GM21825 (cell line): Measurements from ENCODE around the gene TDO2.
"Not testable (repeated sequence)": the region's sequence is repeated elsewhere in the genome, so short reads cannot be mapped to it uniquely, and the experiment has no call there.

Source experiments
- ATAC-seq: cut with Tn5 transposase; IDR thresholded peaks from one replicate; pipeline ENCODE4 v1.9.1; 2021; ENCODE audit warnings: mild to moderate bottlenecking, moderate library complexity; ENCODE audit not compliant: unreplicated experiment

The TDO2 gene

GRCh38 chr4:155903453-155903852 is at the start of gene TDO2:
TDO2 (plus strand) TSS chr4:155903696; CDS start chr4:155903759, 63 bp downstream.
- no peak for ATAC-seq

DNA sequence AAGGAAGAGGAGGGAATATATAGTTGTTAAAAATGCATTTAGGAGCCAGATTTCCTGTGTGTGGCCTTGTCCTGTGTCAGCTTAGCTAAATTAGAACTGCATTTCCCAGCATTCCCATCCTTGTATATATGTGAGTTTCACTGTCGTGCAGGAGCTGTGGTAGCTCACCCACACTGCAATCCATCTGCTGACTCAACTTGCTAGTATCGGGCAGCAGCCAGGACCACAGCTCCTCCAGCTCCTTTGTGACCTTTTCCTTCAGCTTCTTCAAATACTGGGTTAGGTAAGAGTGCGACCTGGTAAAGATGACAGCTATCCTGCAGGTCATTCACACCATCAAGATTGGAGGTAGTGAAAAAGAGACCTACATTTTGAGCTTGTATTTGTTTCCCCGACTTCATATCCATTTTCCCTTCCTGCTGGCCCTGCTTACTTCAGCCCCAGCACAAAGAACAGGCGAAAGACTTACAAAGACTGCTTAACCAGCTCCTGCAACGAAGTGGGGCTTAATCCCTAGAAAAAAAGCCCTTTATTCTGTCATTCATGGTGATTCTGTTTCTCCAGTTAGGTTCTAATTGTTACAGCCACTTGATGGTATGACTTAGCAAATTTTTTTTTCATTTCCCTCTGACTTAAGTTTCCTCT is 48.8 kb upstream of the TDO2 start:
- ATAC-seq: no peak

DNA sequence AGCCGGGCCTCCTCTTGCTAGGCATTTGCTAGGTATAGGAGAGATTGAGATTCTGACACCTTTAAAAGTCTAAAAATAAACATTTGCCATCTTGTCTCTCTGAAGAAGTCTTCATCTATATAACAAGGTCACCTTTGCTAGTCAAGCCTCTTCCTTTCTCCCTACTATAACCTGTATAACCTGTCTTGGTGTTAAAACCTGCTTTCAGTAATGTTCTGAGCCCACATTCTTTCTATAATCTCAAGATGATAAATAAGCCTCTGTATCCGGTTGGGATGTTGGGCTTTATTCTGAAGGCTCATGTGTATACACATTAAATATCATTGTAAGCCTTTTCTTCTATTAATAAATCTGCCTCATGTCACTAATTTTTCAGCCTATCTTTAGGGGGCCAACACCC is 47.6 kb upstream of the TDO2 start:
- ATAC-seq: no peak

DNA sequence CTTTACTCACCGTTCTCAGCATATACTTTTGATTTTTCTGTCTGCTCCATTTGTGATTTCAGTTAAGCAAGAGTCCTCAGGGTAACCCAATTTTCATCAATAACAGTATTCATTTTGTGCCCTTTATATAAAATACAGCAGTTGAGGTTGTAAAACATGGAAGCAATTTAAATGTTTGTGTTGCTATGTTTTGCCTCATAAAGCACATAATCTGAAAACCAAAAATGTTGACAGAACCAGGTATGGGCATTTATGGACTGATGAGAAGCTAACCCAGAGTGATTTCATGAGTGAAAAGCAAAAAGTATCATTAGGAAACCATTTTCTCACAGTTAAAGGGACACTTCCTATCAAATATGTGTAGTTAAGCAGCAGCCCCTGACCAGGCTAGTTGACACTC is 37.3 kb upstream of the TDO2 start, which contains the start of gene ASIC5:
ASIC5 (minus strand) TSS at position 101 of the 400 bp plus-strand sequence; CDS start at position 50, 51 bp downstream.
- ATAC-seq: no peak

DNA sequence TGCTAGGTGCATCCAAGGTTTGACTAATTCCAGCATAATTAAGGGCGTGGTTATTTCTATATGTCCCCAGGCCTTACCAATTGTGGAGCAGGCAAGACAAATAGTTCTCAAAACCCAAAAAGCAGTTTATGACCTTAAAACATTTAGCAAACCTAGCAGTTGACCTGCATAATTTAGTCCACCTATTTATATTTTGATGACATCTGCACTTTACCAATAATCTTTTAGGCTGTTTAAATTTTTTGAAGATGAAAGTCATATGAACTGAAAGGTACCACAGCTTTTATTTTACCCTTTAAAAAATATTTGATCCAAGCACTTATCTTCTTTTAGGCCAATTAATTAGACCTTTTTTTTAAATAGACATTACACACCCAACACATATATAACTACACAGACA is 27.6 kb upstream of the TDO2 start:
- ATAC-seq: no peak

DNA sequence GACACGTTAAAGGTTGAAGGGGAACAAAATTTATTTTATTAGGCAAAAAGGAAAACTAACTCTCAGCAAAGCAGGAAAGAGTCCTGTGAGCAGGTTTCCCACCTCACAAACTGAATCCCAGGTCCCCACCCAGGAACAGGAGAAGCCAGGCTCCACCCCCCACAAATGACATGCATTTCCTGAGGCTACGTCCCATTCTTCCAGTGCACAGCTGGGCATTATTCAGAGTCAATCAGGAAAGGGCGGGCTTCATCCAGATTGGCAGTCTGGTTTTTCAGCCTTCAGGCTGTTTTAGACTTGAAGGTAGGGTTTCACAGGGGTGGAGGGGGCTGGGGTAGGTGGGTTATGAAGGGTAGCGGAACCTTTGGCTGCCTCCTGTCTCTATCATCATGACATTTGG is 25.5 kb upstream of the TDO2 start:
- no peak for ATAC-seq

GRCh38 chr4:155878611-155879010 is 24.9 kb upstream of the TDO2 start:
- no peak for ATAC-seq

GRCh38 chr4:155879767-155880166 is 23.7 kb upstream of the TDO2 start:
- ATAC-seq: no peak

DNA sequence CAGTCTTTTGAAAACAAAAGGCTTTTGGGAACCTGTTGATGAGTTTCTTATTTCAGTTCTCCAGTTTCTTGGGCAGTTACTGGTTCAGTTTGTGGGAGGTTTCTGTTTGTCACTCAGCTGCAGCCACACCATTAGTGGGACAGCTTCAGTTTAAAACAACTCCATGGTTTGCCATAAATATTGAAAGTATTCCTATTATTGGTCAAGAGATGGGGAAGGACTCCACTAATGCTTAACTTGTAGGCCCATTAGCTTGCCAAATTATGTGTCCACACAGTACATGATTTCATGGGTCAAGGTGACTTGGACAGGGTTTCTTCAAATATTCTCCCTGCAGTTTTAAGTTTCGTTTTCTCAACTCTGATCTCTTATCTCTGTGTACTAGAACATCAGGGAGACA is 21.9 kb upstream of the TDO2 start:
- ATAC-seq: no peak

DNA sequence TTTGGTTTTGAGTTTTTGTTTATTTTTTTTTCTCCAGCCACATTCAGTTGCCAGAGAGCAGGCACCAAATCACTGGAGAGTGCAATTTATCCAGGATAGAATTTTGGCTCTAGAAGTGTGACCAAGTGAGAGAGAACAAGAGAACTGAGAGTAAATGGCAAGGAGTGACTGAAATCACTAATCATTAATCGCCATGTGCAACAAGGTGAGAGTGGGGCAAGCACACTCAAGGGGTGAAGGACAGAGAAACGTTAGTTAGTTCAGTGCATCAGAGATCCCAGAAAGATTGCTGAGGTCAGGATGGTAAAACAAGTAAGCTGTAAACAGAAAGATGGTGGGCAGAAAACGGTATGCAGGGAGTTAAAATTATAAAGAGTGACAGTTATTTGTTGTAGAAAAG is 19.6 kb upstream of the TDO2 start:
- no peak for ATAC-seq

- no peak for ATAC-seq
Measured at GRCh38 chr4:155885666-155886065, 17.8 kb upstream of the TDO2 start.

- ATAC-seq: no peak
Measured at GRCh38 chr4:155887045-155887444, 16.5 kb upstream of the TDO2 start.

- ATAC-seq: no peak
Measured at GRCh38 chr4:155887847-155888570, 15.5 kb upstream of the TDO2 start.

- ATAC-seq: peak; percentile 96
Measured at GRCh38 chr4:155889031-155889793, 14.3 kb upstream of the TDO2 start.

DNA sequence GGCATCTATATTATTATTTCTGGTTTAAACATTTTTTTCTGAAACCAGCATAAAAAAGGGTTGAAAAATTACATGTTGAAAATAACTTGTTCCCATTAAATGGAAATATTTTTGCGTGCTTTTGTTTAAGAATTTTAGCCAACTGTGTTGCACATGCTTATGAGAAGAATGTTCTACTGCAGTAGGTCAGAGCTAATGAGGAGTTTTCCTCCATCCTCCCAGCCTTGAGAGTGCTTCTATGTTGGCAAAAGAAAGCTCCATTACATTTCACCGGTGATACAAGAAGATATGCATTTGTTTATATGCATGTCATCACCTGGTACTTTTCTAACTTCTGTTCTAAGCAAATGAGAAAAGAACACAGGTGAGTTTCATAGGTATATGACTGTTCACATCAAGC is 13.6 kb upstream of the TDO2 start:
- no peak for ATAC-seq

GRCh38 chr4:155891058-155891457 is 12.4 kb upstream of the TDO2 start:
- no peak for ATAC-seq

DNA sequence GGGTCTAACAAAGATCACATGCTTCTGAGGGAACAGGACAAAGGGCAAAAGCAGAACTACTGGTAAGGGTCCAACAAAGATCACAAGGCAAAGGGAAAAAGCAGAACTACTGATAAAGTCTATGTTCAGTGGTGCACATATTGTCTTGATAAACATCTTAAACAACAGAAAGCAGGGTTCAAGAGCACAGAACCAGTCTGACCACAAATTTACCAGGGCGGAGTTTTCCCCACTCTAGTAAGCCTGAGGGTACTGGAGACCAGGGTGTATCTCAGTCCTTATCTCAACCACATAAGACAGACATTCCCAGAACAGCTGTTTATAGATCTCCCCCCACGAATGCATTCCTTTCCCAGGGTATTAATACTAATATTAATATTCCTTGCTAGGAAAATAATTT is 5.1 kb upstream of the TDO2 start:
- ATAC-seq: not testable (repeated sequence)

- no peak for ATAC-seq
Measured at GRCh38 chr4:155899891-155900290, 3.6 kb upstream of the TDO2 start.

GRCh38 chr4:155900381-155900780 is 3.1 kb upstream of the TDO2 start:
- ATAC-seq: no peak

DNA sequence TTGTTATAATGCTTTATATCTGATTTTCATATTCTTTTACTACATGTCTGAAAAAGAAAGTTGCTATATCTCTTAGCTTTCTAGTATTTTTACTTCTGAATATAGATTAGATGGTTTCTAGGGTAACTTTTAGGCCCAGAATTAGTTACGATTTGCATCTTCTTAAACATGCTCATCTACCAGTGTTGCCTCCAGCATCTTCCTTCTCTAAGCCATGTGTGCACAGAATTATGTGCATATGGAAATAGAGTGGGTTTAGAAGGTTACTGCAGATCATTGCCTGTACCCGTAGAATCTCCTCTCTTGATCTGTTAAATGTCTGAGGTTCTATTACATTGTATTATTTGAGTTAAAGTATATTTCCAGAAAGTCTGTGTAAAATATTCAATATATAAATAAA is 2.5 kb upstream of the TDO2 start:
- ATAC-seq: no peak

- no peak for ATAC-seq
Measured at GRCh38 chr4:155904331-155904730, 835 bp downstream of the TDO2 start.
